ENCODE data around the gene ASB16.

- TF ChIP-seq CTCF (conservative IDR thresholded peaks at IDR 0.05; ENCODE audit: low read length) (no peak), EZH2phosphoT487 (IDR thresholded peaks at IDR 0.05; ENCODE audit: borderline replicate concordance, low read depth, low read length) (no peak)
These were observed 6.0 kb upstream of the ASB16 start for GRCh38 chr17:44164476-44164875.
